Endometrium (tissue), 2 donors: ENCODE results near the gene CPEB3.
"Not testable (repeated sequence)": the region's sequence is repeated elsewhere in the genome, so short reads cannot be mapped to it uniquely, and the experiment has no call there.

Experiments
- FAIRE-seq: peaks from 2 replicates; lab custom pipeline; 2012; peaks lifted over from hg19 to GRCh38; lab: Jason Lieb, UNC
- donor health status: control.
- donor health status: control.

CPEB3 gene

DNA sequence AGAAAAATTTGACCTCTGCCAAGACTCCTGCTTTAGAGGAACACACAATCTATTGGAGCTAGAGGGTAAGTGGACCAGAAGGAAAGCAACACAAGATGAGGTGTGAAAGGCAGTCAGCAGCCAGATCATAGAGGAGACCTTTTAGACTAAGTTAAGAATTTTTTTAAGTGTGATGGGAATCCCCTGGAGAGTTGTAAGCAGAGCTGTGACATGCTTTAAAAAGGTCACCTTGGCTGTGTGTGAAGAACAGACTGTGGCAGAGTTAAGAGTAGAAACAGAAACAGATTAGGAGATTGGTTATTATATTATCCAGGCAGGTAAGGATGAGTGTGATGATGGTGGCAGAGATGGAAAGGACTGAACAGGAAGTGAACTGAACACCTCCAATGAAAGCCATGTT lies 23.5 kb downstream of the CPEB3 start:
- FAIRE-seq: no peak

DNA sequence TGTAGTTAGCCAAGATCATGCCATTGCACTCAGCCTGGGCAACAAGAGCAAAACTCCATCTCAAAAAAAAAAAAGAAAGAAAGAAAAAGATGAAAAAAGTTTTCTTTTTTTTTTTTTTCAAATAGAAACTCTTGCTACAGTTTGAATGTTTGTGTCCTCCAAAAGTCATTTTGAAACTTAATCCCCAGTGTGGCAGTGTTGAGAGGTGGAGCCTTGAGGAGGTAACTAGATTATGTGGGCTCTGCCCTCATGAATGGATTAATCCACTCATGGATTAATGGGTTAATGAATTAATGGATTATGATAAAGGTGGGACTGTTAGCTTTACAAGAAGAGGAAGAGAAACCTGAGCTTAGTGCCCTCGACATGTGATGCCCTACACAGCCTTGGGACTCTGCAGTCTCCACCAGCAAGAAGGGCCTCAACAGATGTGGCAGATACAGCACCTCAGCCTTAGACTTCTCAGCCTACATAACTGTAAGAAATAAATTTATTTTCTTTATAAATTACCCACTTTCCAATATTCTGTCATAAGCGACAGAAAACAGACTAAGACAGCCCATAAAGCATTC lies 25.1 kb downstream of the CPEB3 start:
- no peak for FAIRE-seq

DNA sequence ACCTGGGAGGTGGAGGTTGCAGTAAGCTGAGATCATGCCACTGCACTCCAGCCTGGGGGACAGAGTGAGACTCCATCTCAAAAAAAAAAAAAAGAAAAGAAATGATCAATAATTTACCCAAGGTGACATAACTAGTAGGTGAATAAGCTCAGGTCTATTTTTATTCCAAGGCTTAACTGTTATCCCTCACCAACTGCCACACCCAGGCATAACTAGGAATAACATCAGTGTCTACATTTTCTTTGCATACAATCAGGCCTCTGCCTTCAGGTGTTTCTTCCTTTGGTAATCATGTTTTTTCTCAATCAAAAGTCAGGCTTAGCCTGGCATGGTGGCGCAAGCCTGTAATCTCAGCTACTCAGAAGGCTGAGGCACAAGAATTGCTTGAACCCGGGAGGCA lies 26.6 kb downstream of the CPEB3 start:
- FAIRE-seq: no peak

DNA sequence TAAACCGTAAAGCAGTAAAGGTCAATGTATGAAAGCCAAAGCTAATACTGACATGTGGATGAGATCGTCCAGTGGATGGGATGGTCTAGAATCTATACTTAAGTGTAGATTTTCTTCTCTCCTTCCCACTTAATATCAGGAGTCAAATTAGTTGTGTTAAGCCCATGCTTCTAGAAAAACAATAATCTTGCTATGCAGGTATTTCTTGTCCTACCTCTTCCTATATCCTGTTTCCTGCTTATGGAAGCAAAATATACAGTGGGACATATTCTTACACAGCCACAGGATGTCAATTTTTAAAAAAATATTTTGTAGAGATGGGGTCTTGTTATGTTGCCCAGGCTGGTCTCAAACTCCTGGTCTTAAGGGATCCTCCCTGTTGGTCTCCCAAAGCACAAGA lies 27.5 kb downstream of the CPEB3 start:
- FAIRE-seq: no peak

DNA sequence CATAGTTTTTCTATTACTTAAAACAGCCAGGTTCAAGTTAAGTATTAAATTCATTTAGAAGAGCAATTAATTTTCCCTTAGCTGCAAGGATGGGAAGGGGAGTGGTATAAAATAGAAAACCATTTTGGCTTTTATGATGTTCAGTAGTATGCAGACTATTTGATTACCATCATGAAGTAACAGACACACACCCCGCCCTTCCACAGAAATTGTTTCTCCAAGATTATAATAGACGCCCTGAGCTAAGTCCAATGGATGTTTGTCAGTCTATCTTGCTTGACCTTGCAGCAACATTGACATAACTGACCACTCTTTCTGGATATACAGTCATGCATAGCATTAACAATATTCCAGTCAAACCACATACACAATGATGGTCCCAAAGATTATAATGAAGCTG lies 42.3 kb downstream of the CPEB3 start:
- no peak for FAIRE-seq

DNA sequence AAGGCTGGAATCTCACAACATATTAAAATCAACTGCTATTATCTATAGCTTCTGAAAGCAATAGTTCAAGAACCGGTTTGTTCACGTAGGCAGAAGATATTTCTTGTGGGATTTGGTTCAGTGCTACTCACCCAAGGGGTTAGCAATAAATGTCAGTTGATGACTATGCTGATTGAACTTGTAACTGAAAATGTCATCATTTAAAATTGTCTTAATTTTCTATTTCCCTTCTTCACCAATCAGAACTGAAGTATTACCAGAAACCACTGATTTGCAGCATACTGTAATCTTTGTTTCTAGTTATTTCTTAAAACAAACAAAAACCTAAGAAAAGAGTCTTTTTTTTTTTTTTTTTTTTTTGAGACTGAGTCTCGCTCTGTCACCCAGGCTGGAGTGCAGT lies 46.1 kb downstream of the CPEB3 start:
- FAIRE-seq: no peak

DNA sequence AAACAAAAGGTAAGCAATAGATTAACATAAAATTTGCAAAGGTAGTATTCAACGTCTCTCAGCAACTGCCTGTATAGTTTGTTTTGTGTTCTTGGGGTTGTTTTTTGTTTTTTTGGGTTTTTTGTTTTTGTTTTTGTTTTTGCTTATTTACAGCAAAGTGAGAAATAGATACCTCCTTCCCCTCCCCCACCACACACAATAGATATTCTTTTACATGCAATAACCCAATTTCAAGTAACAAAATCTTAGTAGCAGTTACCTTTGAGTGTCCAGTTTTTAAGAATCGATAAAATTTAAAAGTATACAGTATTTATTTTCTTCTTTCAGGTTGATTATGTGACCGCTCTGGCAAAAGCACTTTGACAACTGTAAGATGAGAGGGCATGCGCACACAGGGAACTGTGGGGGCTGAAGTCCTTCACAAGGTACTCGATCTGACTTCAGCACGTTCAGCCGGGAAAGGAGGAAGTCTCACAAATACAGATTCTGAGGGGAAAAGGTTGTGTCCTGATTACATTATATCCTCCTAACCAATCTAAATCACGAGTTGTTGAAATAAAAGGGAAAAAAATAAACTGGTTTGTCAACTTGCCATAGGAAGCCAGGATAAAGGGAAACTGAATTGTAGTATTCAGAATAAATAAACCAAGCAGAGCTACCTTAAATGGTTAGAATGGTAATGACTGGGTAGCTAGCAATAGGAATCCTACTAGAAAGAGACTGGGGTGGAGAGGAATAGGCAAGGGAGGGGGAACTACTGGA lies 47.8 kb downstream of the CPEB3 start:
- peak; percentile 46 for FAIRE-seq

DNA sequence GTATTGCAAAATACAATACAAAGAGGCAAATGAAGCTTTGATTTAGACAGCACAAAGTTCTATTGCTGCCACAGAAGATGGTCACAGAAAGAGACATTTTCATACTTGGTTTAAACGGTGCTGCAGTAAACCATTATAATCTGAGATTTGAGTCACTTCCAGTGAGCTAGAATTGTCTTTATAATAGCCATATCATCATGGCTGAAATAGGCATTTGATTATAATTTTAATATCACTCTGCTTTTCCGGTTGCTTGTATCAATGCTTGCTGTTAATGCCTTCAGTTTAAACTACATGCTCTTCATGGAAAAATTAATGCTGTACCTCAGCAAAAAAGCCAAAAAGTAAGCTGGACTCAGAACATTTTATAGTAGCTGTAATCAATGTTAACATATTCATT lies 48.5 kb downstream of the CPEB3 start:
- FAIRE-seq: no peak

DNA sequence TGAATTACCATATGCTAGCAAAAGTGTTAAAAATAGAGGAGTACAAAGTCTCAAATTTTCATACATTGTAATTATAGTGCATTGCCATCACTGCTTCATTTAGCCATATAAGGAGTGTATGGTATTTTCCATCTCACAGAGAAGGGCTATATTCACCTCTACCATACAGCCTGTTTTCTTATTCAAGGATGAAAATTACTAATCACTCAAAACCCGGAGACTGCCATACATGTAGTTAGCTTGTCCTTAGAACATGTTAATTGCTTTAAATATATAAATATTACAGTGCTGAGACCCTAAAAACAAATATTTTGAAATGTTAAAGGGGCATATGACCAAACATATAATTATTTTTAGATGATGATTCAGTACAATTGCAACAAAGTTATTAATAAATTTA lies 49.4 kb downstream of the CPEB3 start:
- no peak for FAIRE-seq

DNA sequence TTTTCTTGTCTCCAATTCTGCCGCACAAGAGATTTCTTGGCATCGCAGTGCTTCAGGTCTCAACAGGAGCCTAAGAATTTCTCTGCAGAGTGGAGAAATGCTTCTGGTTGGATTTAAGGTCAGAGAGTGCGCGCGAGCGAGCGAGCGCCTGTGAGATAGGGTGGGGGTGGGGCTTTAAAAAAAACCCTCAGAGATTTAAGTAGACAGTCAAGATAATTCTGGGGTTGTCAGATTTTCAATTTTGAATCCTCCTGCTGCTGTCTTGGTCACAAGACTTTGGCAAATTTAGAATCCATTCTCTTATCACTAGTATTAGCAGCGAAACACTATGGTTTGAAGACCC lies 49.7 kb downstream of the CPEB3 start:
- FAIRE-seq: no peak

DNA sequence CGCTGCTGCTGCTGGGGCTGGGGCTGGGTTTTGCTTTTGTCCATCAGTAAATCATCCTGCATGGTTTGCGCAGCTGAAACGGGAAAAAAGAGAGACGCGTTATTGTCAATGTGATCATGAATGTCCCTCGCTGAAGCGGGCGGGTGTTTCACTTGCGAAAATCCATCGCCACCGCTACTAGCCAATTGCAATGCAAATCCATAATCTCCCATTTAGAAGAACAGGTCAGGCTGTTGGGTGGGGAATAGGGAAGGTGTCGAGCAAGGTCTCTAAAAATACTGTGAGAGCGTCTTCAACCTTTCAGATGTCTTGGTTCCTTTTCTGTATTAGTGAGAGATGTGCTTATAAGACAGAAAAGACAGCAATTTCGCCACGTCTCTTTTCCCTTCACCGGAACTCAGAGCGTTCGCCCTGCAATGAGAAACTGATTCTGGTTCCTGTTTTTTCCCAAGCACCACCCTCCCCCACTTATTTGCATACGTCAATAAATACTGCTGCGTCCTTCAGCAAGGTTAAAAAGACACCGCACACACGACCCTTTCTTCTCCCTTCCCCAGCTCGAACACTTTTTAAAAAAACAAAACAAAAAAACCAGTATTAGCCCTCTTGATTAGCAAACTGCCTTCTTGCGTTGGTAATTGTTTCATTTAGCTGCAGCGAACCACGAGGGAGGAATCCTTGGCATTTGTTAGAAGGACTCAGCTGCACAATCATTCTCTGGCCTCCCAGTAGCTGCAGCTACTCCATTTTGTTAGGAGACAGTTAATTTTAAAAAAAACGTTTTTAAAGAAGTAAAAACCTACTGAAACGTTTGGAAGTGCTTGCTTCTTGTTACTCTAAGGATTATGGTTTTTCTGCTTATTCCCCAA lies 50.4 kb downstream of the CPEB3 start:
- FAIRE-seq: peak; percentile 15

DNA sequence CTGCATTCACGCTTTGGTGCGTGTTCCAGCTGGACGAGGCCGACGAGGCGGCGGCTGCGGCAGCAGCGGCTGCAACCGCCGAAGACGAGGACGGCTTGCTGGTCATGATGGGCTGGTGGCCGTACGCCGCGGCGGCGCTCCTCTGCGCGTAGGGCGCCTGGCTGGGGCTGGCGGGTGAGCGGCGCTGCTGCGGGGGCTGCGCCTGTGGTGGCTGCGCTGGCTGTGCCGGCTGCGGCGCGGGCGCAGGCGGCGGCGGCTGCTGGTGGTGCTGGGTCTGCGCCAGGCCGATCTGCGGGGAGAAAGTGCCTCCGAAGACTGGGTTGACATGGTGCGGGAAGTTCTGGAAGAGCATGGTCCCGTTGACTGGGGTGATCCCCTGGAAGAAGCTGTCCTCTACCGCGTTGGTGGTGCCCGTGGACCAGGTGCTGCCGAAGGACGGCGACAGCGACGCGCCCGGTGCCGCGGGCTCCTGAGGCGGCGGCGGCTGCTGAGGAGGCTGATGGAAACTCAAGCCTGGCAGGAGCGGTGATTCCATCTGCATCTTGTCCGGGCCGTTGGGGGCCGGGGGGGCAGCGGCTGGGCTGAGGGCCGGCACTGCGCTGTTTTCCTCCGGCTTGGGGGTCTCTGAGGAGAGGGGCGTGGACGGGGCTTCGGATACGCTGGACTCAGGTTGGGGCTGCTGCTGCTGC lies 51.1 kb downstream of the CPEB3 start:
- FAIRE-seq: no peak

DNA sequence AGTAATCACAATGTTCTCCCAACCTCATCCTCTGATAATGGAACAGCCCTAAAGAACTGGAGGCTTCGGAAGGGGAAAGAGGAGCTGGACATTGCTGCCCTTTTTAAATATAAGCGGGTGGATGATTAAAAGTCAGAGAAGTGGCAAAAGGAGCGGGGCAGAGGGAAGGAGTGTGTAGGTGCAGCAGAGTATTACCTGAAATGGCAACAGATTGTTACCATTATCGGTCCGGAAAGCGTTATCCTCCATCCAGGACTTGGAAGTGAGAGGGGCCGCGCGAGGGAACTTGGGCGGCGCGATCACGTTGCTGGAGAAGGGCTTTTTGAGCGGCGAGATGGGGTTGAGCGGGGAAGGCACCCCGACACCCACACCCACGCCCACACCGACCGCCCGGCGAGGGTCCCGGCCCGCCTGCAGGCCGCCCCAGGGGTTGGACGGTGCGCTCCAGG lies 51.7 kb downstream of the CPEB3 start:
- no peak for FAIRE-seq

DNA sequence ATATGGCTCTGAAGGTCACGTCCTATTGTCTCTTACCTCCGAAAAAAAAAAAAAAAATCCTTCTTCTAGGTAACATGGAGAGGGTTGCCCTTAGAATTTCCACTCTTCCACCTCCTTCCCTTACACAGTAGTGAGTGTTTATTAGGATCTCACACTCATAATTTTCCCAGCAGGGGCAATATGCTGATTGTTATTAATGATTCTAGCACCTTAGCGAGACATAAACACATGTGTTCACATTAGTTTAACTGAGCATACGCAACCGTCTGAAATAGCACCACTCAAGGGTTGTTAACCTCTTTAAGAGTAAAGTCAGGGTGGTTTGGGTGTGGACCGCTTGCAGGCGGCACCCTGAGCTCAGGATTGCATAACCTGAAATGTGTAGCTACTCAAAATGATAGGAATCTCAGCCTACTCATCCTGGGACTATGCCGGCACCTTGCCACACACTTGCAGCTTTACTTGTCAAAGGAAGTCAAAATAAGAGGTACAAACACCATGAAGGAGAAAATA lies 52.2 kb downstream of the CPEB3 start:
- FAIRE-seq: no peak

DNA sequence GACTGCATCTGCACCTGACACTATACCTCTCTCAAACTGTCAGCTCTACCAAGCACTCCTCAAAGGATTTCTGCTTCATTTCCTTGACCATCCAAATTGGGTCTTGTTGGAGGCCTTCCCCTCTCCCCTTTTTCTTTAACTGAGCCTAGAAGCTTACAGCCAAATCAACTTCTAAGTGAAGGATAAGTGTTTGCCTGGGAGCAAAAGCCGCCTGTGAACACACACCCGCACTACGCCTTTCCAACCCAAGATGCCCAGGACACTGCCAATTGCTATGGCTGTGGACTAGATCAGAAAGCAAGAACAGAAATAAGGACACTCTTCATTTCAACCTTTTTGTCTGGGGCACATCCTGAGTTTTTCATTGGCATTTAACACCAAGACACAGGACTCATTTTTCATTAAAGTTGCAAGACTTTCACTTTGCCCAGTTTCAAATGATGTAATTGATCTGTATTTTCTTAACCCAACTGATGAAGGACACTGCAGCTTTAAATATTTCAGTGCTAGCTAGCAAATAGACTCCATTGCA lies 52.8 kb downstream of the CPEB3 start:
- FAIRE-seq: no peak

DNA sequence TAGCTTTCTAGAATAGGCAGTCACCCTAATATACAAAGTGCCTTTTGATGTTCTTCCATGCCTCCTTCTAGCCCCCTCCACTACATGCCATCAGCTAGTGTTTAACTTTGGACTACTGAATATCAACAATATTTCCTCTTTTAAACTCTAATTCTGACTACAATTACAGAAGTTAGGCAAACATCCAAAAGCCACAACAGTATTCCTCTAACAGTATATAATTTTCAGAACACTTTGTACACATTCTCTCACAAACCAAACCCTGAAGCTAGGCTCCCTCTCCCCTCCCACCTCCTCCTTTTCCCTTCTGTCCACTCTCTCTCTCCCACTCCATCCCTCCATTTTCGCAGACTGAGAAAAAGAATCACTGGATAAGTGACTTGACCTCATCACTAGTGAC lies 59.7 kb downstream of the CPEB3 start:
- FAIRE-seq: no peak

DNA sequence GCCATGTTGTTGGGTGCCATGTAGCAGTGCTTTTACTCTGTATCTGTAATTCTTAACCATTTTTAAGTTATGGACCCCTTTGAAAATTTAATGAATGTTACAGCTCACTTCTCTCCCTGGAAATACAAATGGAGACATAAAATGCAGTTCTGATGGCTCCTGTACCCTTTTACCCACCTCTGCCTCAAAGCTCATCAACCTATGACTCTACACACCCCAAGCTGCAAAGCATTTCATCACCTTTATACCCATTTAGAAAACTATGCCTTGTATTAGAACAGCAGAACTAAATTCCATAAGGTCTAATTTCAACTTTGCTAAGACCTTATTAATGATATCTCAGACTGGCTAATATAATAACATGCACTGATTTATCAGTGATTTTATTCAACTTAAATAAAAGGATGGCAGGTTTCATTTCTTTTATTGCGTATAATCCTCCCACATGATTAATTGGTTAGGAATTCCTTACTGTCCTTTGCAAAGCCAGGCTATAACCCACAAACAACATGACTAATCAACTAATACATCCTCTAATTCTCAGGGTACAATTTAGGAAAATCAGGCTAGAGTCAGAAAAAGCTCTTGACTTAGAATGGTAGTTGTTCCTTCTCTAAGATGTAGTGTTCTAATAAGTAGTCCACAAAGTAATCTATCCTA lies 68.1 kb downstream of the CPEB3 start:
- FAIRE-seq: no peak

DNA sequence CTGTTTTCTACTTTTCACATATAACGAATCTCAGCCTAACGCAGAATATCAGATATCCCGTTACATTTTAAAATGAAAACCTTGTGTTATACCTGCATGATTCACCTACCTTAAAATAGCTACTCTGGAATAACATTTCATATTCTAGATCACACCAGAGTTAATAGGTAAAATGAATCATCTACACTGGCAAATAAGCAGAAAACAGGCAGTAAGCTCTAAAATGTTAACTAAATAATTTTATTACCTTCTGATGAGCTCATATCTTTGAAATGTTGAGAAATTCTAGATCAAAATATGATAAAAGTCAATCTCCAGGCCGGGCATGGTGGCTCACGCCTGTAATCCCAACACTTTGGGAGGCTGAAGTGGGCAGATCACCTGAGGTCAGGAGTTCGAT lies 71.3 kb downstream of the CPEB3 start:
- FAIRE-seq: no peak

DNA sequence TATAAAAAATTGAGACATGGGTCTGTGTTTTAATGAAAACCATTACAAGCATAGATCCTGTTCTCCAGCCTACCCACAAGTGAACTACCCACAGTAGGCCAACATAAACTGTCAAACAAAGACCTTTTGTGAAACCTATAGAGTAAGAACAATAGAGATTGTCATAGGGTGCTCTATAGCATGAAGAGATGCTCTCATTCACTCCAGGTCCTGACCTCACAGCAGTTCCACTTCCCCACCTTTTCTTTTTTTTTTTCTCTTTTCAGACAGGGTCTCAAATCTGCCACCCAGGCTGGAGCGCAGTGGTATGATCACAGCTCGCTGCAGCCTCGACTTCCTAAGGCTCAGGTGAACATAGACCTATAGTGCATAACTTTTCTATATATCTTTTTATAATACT lies 72.3 kb downstream of the CPEB3 start:
- no peak for FAIRE-seq

DNA sequence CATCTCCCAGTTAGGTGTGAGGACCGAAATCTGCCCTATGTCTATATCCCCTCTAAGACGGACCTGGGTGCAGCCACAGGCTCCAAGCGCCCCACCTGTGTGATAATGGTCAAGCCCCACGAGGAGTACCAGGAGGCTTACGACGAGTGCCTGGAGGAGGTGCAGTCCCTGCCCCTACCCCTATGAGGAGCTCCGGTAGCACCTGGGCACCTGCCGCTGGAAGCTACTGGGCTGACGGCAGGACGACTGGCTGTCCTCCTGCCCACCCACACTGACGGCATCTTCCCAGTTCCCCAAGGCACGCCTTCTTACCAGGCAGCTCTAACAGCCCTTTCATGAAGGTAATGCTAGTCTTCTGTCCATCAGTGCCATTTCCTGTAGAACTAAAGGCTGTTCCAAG lies 74.3 kb downstream of the CPEB3 start:
- not testable (repeated sequence) for FAIRE-seq

DNA sequence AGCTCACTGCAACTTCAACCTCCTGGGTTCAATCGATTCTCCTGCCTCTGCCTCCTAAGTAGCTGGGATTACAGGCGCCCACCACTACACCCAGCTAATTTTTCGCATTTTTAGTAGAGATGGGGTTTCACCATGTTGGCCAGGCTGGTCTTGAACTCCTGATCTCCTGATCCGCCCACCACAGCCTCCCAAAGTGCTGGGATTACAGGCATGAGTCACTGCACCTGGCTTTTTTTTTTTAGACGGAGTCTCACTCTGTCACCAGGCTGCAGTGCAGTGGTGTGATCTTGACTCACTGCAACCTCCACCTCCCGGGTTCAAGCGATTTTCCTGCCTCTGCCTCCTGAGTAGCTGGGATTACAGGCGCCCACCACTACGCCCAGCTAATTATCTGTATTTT lies 75.7 kb downstream of the CPEB3 start:
- not testable (repeated sequence) for FAIRE-seq

DNA sequence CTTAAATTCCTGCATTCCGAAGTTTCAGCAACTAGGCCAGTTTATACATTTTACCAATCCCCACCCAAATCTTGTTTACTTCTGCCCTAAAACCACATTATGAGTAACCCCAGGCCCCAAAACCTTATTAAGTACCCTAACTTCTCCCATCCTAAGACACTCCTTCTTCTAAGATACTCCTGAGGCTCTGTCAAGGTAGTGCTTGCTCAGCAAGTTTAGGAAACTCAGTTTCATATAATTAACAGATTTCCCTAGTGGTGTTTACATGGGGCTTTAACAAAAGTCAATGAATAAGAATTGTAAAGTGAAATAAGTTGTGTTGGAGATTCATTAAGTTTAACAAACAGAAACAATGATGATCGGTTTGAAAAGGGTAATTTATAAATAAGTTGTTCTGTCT lies 77.8 kb downstream of the CPEB3 start:
- no peak for FAIRE-seq
